Endothelial cell of umbilical vein (primary cell): ENCODE measurements around the gene WDR72. TPM values are rescaled to one million over a fixed set of nuclear protein-coding genes. Genes with fewer than 3 reads are reported as not detected.

Source experiments
- BruUV-seq: library from RNA; stranded (reverse); fragments of 400-500 nt; replicated peaks from 2 replicates; lab custom pipeline; 2021; lab: Mats Ljungman, UMichigan
- CTCF ChIA-PET: fragments of 300-600, 350-600 bp; sonication (Branson Sonifier 250); formaldehyde crosslinking; loops from one replicate; lab custom pipeline; 2021; ENCODE audit warnings: antibody characterized with exemption, inconsistent platforms; lab: Charles Lee
- POLR2A ChIA-PET: fragments of 300-600, 350-600 bp; sonication (Branson Sonifier 250); formaldehyde crosslinking; loops from one replicate; lab custom pipeline; 2021; ENCODE audit warnings: antibody characterized with exemption, inconsistent platforms; lab: Charles Lee
- DNase-seq: peaks from one replicate; pipeline ENCODE4 v3.0.0-alpha.2; 2011; ENCODE audit warnings: low read depth, low spot score
- FAIRE-seq: peaks from 2 replicates; lab custom pipeline; 2011; peaks lifted over from hg19 to GRCh38; lab: Jason Lieb, UNC
- H2AFZ ChIP-seq: 2 replicates; pipeline ENCODE4 v1.6.0; 2012; ENCODE audit warnings: low read depth, low read length, control low read depth, inconsistent platforms
- H3K27ac ChIP-seq: 2 replicates; pipeline ENCODE4 v1.5.1; 2011; ENCODE audit warnings: low read depth, mild to moderate bottlenecking, control low read depth, low read length, moderate library complexity; ENCODE audit not compliant: insufficient read depth
- H3K27me3 ChIP-seq, 2 experiments: 2 replicates each; pipeline versions ENCODE4 v1.6.0 to v1.6.1; 2011; ENCODE audit warnings: low read length in 2 of 2, mixed read lengths in 1 of 2; ENCODE audit not compliant: control insufficient read depth in 2 of 2, insufficient read depth in 2 of 2
- H3K36me3 ChIP-seq, 2 experiments: 2 replicates in 1 of 2; 3 replicates in 1 of 2; pipeline ENCODE4 v1.5.1; 2011; ENCODE audit warnings: low read length in 2 of 2, mild to moderate bottlenecking in 1 of 2, moderate library complexity in 1 of 2; ENCODE audit not compliant: control insufficient read depth in 2 of 2, insufficient read depth in 2 of 2; ENCODE audit errors: extremely low read depth in 1 of 2
- H3K4me1 ChIP-seq: 3 replicates; pipeline ENCODE4 v1.5.1; 2011; ENCODE audit warnings: mild to moderate bottlenecking, low read length; ENCODE audit not compliant: control insufficient read depth, insufficient read depth; ENCODE audit errors: extremely low read depth
- H3K4me2 ChIP-seq: 2 replicates; pipeline ENCODE4 v1.6.1; 2011; ENCODE audit warnings: low read length, control low read depth, mixed read lengths; ENCODE audit not compliant: insufficient read depth
- H3K4me3 ChIP-seq, 3 experiments: fragments of 200-600 bp in 1 of 3; sonication (generic), shearing (Covaris generic) in 1 of 3; replicated peaks in 1 of 3; 2 replicates each; pipeline ENCODE4 v1.5.1; 2011 to 2016; ENCODE audit warnings: control low read depth in 3 of 3, low read length in 3 of 3, mild to moderate bottlenecking in 2 of 3, inconsistent platforms in 1 of 3, low read depth in 1 of 3, moderate library complexity in 1 of 3; ENCODE audit not compliant: insufficient read depth in 1 of 3
- H3K79me2 ChIP-seq: 2 replicates; pipeline ENCODE4 v1.6.0; 2012; ENCODE audit warnings: low read length, inconsistent platforms; ENCODE audit not compliant: control insufficient read depth, insufficient read depth
- H3K9ac ChIP-seq: replicated peaks from 2 replicates; pipeline ENCODE3; 2011; ENCODE audit warnings: low read length, control low read depth; ENCODE audit not compliant: insufficient read depth; ENCODE audit errors: extremely low read depth
- H3K9me1 ChIP-seq: replicated peaks from 3 replicates; pipeline ENCODE4 v1.6.0; 2011; ENCODE audit warnings: mild to moderate bottlenecking, low read length; ENCODE audit not compliant: control insufficient read depth, insufficient read depth; ENCODE audit errors: extremely low read depth
- H3K9me3 ChIP-seq: replicated peaks from 2 replicates; pipeline ENCODE4 v1.5.1; 2012; ENCODE audit warnings: low read length, inconsistent platforms; ENCODE audit not compliant: control insufficient read depth, insufficient read depth
- H4K20me1 ChIP-seq: replicated peaks from 2 replicates; pipeline ENCODE3; 2011; ENCODE audit warnings: mild to moderate bottlenecking, low read length; ENCODE audit not compliant: control insufficient read depth, insufficient read depth; ENCODE audit errors: extremely low read depth
- CTCF ChIP-seq, 2 donors: IDR thresholded peaks; 1 replicate in 1 of 2; 2 replicates in 1 of 2; pipeline ENCODE4 v1.5.1; 2011; ENCODE audit warnings: low read length in 2 of 2, mild to moderate bottlenecking in 2 of 2, moderate library complexity in 2 of 2, control low read depth in 1 of 2, inconsistent platforms in 1 of 2, low read depth in 1 of 2; ENCODE audit not compliant: insufficient read depth in 1 of 2; ENCODE audit errors: extremely low read depth in 1 of 2
- EZH2 ChIP-seq: IDR thresholded peaks from 2 replicates; pipeline ENCODE4 v1.6.1; 2012; ENCODE audit warnings: borderline replicate concordance, low read depth, mild to moderate bottlenecking, moderate library complexity, low read length, inconsistent platforms; ENCODE audit not compliant: severe bottlenecking
- FOS ChIP-seq: IDR thresholded peaks from 2 replicates; pipeline ENCODE4 v1.6.1; 2011; ENCODE audit warnings: mild to moderate bottlenecking, low read length, moderate library complexity, borderline replicate concordance; ENCODE audit not compliant: insufficient read depth
- GATA2 ChIP-seq: IDR thresholded peaks from 2 replicates; pipeline ENCODE4 v1.7.0; 2011; ENCODE audit warnings: low read depth, mild to moderate bottlenecking, moderate library complexity, mixed read lengths, low read length; ENCODE audit not compliant: insufficient read length, insufficient read depth
- JUN ChIP-seq: IDR thresholded peaks from 2 replicates; pipeline ENCODE4 v1.6.1; 2011; ENCODE audit warnings: borderline replicate concordance, low read depth; ENCODE audit not compliant: insufficient read length, insufficient read depth
- MAX ChIP-seq: IDR thresholded peaks from 2 replicates; pipeline ENCODE4 v1.6.1; 2011; ENCODE audit not compliant: insufficient read depth, insufficient read length
- MYC ChIP-seq: IDR thresholded peaks from one replicate; pipeline ENCODE4 v1.6.1; 2011; ENCODE audit warnings: mild to moderate bottlenecking, low read depth, low read length
- POLR2A ChIP-seq: IDR thresholded peaks from 2 replicates; pipeline ENCODE4 v1.6.1; 2012; ENCODE audit warnings: low read depth, mild to moderate bottlenecking, control low read depth, low read length
- POLR2AphosphoS5 ChIP-seq: IDR thresholded peaks from 2 replicates; pipeline ENCODE4 v1.6.1; 2012; ENCODE audit warnings: low read depth, mild to moderate bottlenecking, control low read depth, low read length, moderate library complexity; ENCODE audit not compliant: insufficient read depth
- dilution Hi-C: fragments of 300-500 bp; cut with MboI; formaldehyde crosslinking; loops from one replicate; pipeline ENCODE4 v1.15.0; 2019; ENCODE audit warnings: low sequenced_read_pairs; ENCODE audit not compliant: extremely low pct_ligation_motif_present
- intact Hi-C: fragments of 100-400 bp; cut with micrococcal nuclease; formaldehyde crosslinking; loops from one replicate; pipeline ENCODE4 v1.10.0; 2022
- polyA plus RNA-seq, 4 experiments: library from polyadenylated mRNA; depleted of rRNA in 3 of 4; stranded (reverse) in 3 of 4; unstranded in 1 of 4; fragments of >200 nt; gene quantifications; 2 replicates each; pipeline versions ENCODE4 v1.2.1 to v1.2.3, GENCODE V29; 2011 to 2012; ENCODE audit warnings: missing spikeins in 1 of 4
- total RNA-seq: library from RNA; stranded (reverse); gene quantifications from 2 replicates; pipeline ENCODE4 v1.2.3, GENCODE V29; 2021

Gene WDR72
- total and polyA plus RNA-seq, 2 donors (not counting 3 experiments of a cell fraction or from before 2014, with no cell fraction given) = not detected

GRCh38 chr15:53530761-53531160, 228.7 kb downstream of the WDR72 start:
- no TSS peak for BruUV-seq
- Histone ChIP-seq H3K27ac (no peak overlapping the region), H4K20me1 (no peaks in the 10 kb centered on the region), H3K4me2 (no peak overlapping the region), H3K4me1 (no peaks in the 10 kb centered on the region), H2AFZ (no peak overlapping the region), H3K9ac (no peak overlapping the region), H3K79me2 (no peaks in the 10 kb centered on the region), H3K9me3 (no peaks in the 10 kb centered on the region), H3K27me3 (no peaks in the 10 kb centered on the region), H3K9me1 (no peaks in the 10 kb centered on the region), H3K36me3 (no peaks in the 10 kb centered on the region), H3K4me3 (no peak overlapping the region)
- dilution Hi-C loops (no loop called here), intact Hi-C loops (no loop called here)
- ChIA-PET CTCF (no interaction called here), POLR2A (no interaction called here)
- TF ChIP-seq EZH2 = no peak
- no peak for TF ChIP-seq CTCF (IDR thresholded peaks at IDR 0.05; ENCODE audit: extremely low read depth in 1 of 2, insufficient read depth in 1 of 2, low read depth in 1 of 2, low read length in 2 of 2)
- TF ChIP-seq GATA2 = no peak
- TF ChIP-seq MYC = no peak
- no peak for TF ChIP-seq FOS
- TF ChIP-seq JUN = no peak
- TF ChIP-seq POLR2A = no peak
- no peak for TF ChIP-seq POLR2AphosphoS5
- TF ChIP-seq MAX = no peak
- FAIRE-seq = no peak
- DNase-seq = no peak
